Kidney (tissue), 14 donors: ENCODE results near the gene JHY. TPM values are rescaled to one million over a fixed set of nuclear protein-coding genes. Genes with fewer than 3 reads are reported as not detected.
A peak's percentile ranks its signal among the peaks of the same experiment; 100 is the strongest.

Source experiments
- DNase-seq, 5 donors: peaks; one replicate each; pipeline ENCODE4 v3.0.0-alpha.2; 2013 to 2020
- FAIRE-seq: peaks from 2 replicates; lab custom pipeline; 2012; peaks lifted over from hg19 to GRCh38; lab: Jason Lieb, UNC
- H3K27ac ChIP-seq, 2 donors: one replicate each; pipeline ENCODE4 v1.7.0; 2013; ENCODE audit warnings: low read depth in 2 of 2, low read length in 2 of 2, inconsistent platforms in 1 of 2
- H3K27me3 ChIP-seq: one replicate; pipeline ENCODE4 v1.7.1; 2013; ENCODE audit warnings: low read length, inconsistent platforms; ENCODE audit not compliant: control insufficient read depth, insufficient read depth
- H3K36me3 ChIP-seq, 3 donors: one replicate each; pipeline versions ENCODE4 v1.7.0 to v1.7.1; 2013; ENCODE audit warnings: low read length in 3 of 3, control low read depth in 1 of 3, inconsistent platforms in 1 of 3; ENCODE audit not compliant: insufficient read depth in 3 of 3, control insufficient read depth in 2 of 3
- H3K4me1 ChIP-seq, 3 donors: one replicate each; pipeline versions ENCODE4 v1.7.0 to v1.7.1; 2013; ENCODE audit warnings: low read length in 3 of 3, inconsistent platforms in 1 of 3, low read depth in 1 of 3; ENCODE audit not compliant: control insufficient read depth in 2 of 3, insufficient read depth in 2 of 3
- H3K4me3 ChIP-seq, 3 donors: one replicate each; pipeline versions ENCODE4 v1.7.0 to v1.8.1; 2013; ENCODE audit warnings: low read length in 3 of 3, control low read depth in 1 of 3, inconsistent platforms in 1 of 3
- H3K9ac ChIP-seq, 3 donors: one replicate each; pipeline versions ENCODE4 v1.7.0 to v1.7.1; 2013; ENCODE audit warnings: low read length in 3 of 3, control low read depth in 1 of 3, inconsistent platforms in 1 of 3
- H3K9me3 ChIP-seq, 3 donors: one replicate each; pipeline versions ENCODE4 v1.7.0 to v1.7.1; 2013; ENCODE audit warnings: low read length in 3 of 3, control low read depth in 1 of 3, inconsistent platforms in 1 of 3; ENCODE audit not compliant: control insufficient read depth in 2 of 3, insufficient read depth in 1 of 3
- intact Hi-C: fragments of 100-400 bp; cut with DNase I; formaldehyde crosslinking; loops from one replicate; pipeline ENCODE4 v1.11.1; 2022
- polyA plus RNA-seq: library from polyadenylated mRNA; stranded (reverse); fragments of 350-450 nt; fragmentation: Illumina TruSeq; extraction: RNeasy Lipid Tissue Mini Kit (QIAGEN cat#74804); gene quantifications from one replicate; pipeline ENCODE4 v1.2.3, GENCODE V29; 2014; ENCODE audit warnings: low read depth, low replicate concordance; ENCODE audit not compliant: insufficient read depth
- total RNA-seq: library from RNA; stranded (reverse); fragmentation: NEBNext Ultra II Directional; extraction: Animal tissue kit (Norgen Biotek cat#: 25700); gene quantifications from one replicate; pipeline ENCODE4 v1.2.1, GENCODE V29; 2021
- TF ChIP-seq, protein P1 (sequence below): IDR thresholded peaks from 3 replicates; pipeline ENCODE4 v1.5.1; 2012; ENCODE audit warnings: mild to moderate bottlenecking, moderate library complexity, borderline replicate concordance; ENCODE audit not compliant: insufficient read depth; ENCODE audit errors: extremely low read depth
- donor health status: control.
- donor health status: control.
- donor health status: control.
- donor health status: control.
- donor health status: control.
- donor health status: DM: yes; HTN: yes; CAD: no.
- donor health status: Normal renal cell carcinoma (clear cell type).

Gene JHY
- total and polyA plus RNA-seq, 2 donors from 2014 or later, result 4.8 to 13.6 TPM

DNA sequence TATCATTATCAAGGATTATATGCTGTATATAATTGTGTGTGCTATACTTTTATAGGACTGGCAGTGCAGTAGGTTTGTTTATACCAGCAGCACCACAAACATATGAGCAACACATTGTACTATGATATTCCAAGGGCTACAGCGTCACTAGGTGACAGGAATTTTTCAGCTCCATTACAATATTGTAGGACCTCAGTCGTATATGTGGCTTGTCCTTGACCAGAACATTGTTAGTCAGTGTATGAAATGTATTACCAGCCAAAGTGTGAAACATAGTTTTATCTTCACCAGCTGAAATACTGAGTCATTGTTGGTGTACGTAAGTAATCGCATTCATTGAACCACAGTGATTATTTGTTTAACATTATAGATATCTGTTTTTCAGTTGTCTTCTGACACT is 20.4 kb downstream of the JHY start:
- TF ChIP-seq, protein P1, sequence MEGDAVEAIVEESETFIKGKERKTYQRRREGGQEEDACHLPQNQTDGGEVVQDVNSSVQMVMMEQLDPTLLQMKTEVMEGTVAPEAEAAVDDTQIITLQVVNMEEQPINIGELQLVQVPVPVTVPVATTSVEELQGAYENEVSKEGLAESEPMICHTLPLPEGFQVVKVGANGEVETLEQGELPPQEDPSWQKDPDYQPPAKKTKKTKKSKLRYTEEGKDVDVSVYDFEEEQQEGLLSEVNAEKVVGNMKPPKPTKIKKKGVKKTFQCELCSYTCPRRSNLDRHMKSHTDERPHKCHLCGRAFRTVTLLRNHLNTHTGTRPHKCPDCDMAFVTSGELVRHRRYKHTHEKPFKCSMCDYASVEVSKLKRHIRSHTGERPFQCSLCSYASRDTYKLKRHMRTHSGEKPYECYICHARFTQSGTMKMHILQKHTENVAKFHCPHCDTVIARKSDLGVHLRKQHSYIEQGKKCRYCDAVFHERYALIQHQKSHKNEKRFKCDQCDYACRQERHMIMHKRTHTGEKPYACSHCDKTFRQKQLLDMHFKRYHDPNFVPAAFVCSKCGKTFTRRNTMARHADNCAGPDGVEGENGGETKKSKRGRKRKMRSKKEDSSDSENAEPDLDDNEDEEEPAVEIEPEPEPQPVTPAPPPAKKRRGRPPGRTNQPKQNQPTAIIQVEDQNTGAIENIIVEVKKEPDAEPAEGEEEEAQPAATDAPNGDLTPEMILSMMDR, result no peak
- Histone ChIP-seq H3K27me3 (no peaks in the 10 kb centered on the region), H3K27ac (no peak overlapping the region), H3K4me1 (peaks cover 0 to 9% (median 4%) of the 10 kb centered on the region in 3 donors), H3K36me3 (peaks cover 0 to 1% (median 0%) of the 10 kb centered on the region in 3 donors), H3K9ac (no peak overlapping the region), H3K4me3 (no peak overlapping the region), H3K9me3 (no peaks in the 10 kb centered on the region)
- no peak for DNase-seq
- FAIRE-seq, result no peak
- intact Hi-C loops, result no loop called here

DNA sequence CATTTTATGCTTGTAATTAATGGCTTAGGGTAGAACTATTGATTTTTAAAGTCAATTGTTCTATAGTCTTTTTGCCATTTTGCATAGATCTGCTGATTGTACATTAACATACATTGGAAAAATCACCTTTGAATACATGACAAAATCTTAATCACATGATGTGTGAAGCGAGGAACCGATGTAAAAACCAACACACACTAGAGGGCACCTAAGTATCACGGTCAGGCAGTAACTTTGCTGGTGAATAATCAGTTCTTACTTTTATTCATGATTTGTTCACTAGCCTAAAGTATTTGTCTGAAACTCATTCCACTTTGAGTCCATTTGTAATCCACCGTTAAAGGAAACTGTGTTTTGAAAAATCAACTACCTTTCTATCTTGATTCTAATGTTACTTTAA is 28.2 kb downstream of the JHY start:
- Histone ChIP-seq H3K4me3 (no peak overlapping the region), H3K27me3 (no peaks in the 10 kb centered on the region), H3K9ac (no peak overlapping the region), H3K27ac (no peak overlapping the region), H3K4me1 (no peaks in the 10 kb centered on the region), H3K9me3 (no peaks in the 10 kb centered on the region), H3K36me3 (peaks cover 0 to 5% (median 0%) of the 10 kb centered on the region in 3 donors)
- TF ChIP-seq, protein P1, result peak; percentile 31
- intact Hi-C loops, result no loop called here
- peak; percentile 25 for FAIRE-seq
- peak in 2 of 5 donors; percentile 34 to 44 for DNase-seq

DNA sequence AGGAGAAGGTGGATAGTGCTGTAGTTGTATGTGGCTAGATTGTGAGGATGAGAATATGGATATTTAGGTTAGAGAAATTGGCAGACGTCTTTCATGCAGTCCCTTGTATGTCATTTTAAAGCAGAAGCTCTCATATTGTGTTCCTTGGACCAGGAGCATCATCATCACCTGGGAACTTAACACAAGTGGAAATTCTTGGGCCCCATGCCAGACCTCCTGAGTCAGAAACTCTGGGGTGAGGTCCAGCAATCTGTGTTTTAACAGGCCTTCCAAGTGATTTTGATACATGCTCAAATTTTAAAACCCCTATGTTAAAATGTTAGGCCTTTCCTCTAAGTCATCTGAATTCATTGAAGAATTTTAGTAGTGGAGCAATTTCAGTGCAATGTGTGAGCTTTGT is 34.8 kb downstream of the JHY start:
- no peaks in the 10 kb centered on the region for H3K36me3 ChIP-seq
- no peak overlapping the region for H3K9ac ChIP-seq
- no peak overlapping the region for H3K4me3 ChIP-seq
- intact Hi-C loops, result no loop called here
- no peak overlapping the region for H3K27ac ChIP-seq
- peaks cover 0 to 5% (median 0%) of the 10 kb centered on the region in 3 donors for H3K4me1 ChIP-seq
- H3K9me3 ChIP-seq, result no peaks in the 10 kb centered on the region
- TF ChIP-seq, protein P1, result no peak
- no peaks in the 10 kb centered on the region for H3K27me3 ChIP-seq
- DNase-seq, result no peak
- FAIRE-seq, result no peak

DNA sequence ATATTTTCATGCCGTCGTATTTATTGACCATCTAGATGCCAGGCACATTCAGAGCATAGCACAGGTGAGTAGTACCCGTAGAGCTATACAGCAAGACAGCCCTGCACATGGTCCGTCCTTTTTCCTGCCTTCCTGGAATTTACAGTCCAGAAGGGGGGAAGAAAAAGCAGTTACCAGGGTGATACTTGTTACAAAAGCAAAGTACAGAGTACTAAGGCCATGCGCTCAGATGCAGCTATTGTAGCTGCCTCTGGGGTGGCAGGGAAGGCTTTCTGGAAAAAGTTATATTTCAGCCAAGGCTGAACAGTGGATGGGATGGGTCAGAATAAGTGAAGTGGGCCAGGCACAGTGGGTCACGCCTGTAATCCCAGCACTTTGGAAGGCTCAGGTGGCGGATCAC is 36.2 kb downstream of the JHY start:
- no peak overlapping the region for H3K4me3 ChIP-seq
- FAIRE-seq (no peak), DNase-seq (peak in 2 of 5 donors; percentile 27 to 39)
- peaks cover 0 to 8% (median 0%) of the 10 kb centered on the region in 3 donors for H3K4me1 ChIP-seq
- no peak overlapping the region for H3K9ac ChIP-seq
- no peak overlapping the region for H3K27ac ChIP-seq
- no peaks in the 10 kb centered on the region for H3K36me3 ChIP-seq
- H3K27me3 ChIP-seq, result no peaks in the 10 kb centered on the region
- no peaks in the 10 kb centered on the region for H3K9me3 ChIP-seq
- intact Hi-C loops, result no loop called here
- TF ChIP-seq, protein P1, result no peak
